GM19324 (cell line): ENCODE data around the gene FYN.

Source experiments
- ATAC-seq: cut with Tn5 transposase; IDR thresholded peaks from one replicate; pipeline ENCODE4 v1.9.1; 2021; ENCODE audit warnings: mild to moderate bottlenecking, moderate library complexity; ENCODE audit not compliant: unreplicated experiment, low FRiP score

The FYN gene

GRCh38 chr6:111716325-111716724 lies 156.9 kb downstream of the FYN start:
- no peak for ATAC-seq

GRCh38 chr6:111715321-111715720 lies 157.9 kb downstream of the FYN start:
- no peak for ATAC-seq

- ATAC-seq = no peak
These were observed 158.6 kb downstream of the FYN start for GRCh38 chr6:111714416-111715270.

- ATAC-seq = no peak
These were observed 159.4 kb downstream of the FYN start for GRCh38 chr6:111713811-111714210.

- no peak for ATAC-seq
These were observed 160.0 kb downstream of the FYN start for GRCh38 chr6:111713236-111713635.

- no peak for ATAC-seq
These were observed 161.1 kb downstream of the FYN start for GRCh38 chr6:111711984-111712752.

GRCh38 chr6:111711476-111711875 lies 161.8 kb downstream of the FYN start:
- ATAC-seq = no peak

- ATAC-seq = no peak
These were observed 162.3 kb downstream of the FYN start for GRCh38 chr6:111710911-111711310.

GRCh38 chr6:111710439-111710838 lies 162.8 kb downstream of the FYN start:
- no peak for ATAC-seq

- ATAC-seq = no peak
These were observed 163.4 kb downstream of the FYN start for GRCh38 chr6:111709615-111710398.

- ATAC-seq = no peak
These were observed 164.1 kb downstream of the FYN start for GRCh38 chr6:111709201-111709600.

GRCh38 chr6:111707773-111708172 lies 165.5 kb downstream of the FYN start:
- no peak for ATAC-seq

GRCh38 chr6:111706841-111707391 lies 166.3 kb downstream of the FYN start:
- no peak for ATAC-seq

GRCh38 chr6:111703723-111704122 lies 169.5 kb downstream of the FYN start:
- no peak for ATAC-seq

GRCh38 chr6:111702268-111702667 lies 171.0 kb downstream of the FYN start:
- no peak for ATAC-seq

- no peak for ATAC-seq
These were observed 172.1 kb downstream of the FYN start for GRCh38 chr6:111701146-111701545.

GRCh38 chr6:111700135-111700690 lies 173.0 kb downstream of the FYN start:
- no peak for ATAC-seq

- ATAC-seq = no peak
These were observed 174.1 kb downstream of the FYN start for GRCh38 chr6:111699123-111699522.

- ATAC-seq = no peak
These were observed 176.4 kb downstream of the FYN start for GRCh38 chr6:111696814-111697213.
